HEK293T (cell line): ENCODE measurements around the gene IFIT1B.
"Not testable (repeated sequence)": the region's sequence is repeated elsewhere in the genome, so short reads cannot be mapped to it uniquely, and the experiment has no call there.

Experiments
- CTCF ChIA-PET: fragments of 350-600 bp; formaldehyde crosslinking; extraction: SDS; loops from one replicate; lab custom pipeline; 2021; ENCODE audit warnings: antibody characterized with exemption, inconsistent platforms; lab: Yijun Ruan, JAX
- POLR2A ChIA-PET: fragments of 350-600 bp; formaldehyde crosslinking; extraction: SDS; loops from one replicate; lab custom pipeline; 2020; ENCODE audit warnings: antibody characterized with exemption, inconsistent platforms; lab: Yijun Ruan, JAX
- DNase-seq: peaks from one replicate; pipeline ENCODE4 v3.0.0; 2012; ENCODE audit warnings: mixed read lengths; ENCODE audit errors: extremely low spot score
- ARNT ChIP-seq: fragments of 450-650 bp; IDR thresholded peaks from 2 replicates; pipeline ENCODE4 v1.6.1; 2017; ENCODE audit warnings: mild to moderate bottlenecking
- BHLHE40 ChIP-seq: fragments of 450-650 bp; IDR thresholded peaks from 2 replicates; pipeline ENCODE4 v1.6.1; 2016; ENCODE audit warnings: mild to moderate bottlenecking, moderate library complexity, borderline replicate concordance
- CTBP1 ChIP-seq: fragments of 450-650 bp; IDR thresholded peaks from 2 replicates; pipeline ENCODE4 v1.6.1; 2016; ENCODE audit warnings: borderline replicate concordance
- ELF4 ChIP-seq: fragments of 450-650 bp; IDR thresholded peaks from 2 replicates; pipeline ENCODE4 v1.6.1; 2017; ENCODE audit warnings: antibody characterized with exemption
- FOXA1 ChIP-seq: fragments of 450-650 bp; IDR thresholded peaks from 2 replicates; pipeline ENCODE4 v1.6.1; 2016; ENCODE audit warnings: mild to moderate bottlenecking
- FOXK2 ChIP-seq: fragments of 450-650 bp; IDR thresholded peaks from 2 replicates; pipeline ENCODE4 v1.6.1; 2016; ENCODE audit warnings: mild to moderate bottlenecking
- FOXM1 ChIP-seq: fragments of 450-650 bp; IDR thresholded peaks from 2 replicates; pipeline ENCODE4 v1.6.1; 2017; ENCODE audit warnings: mild to moderate bottlenecking, borderline replicate concordance
- HDGF ChIP-seq: fragments of 450-650 bp; IDR thresholded peaks from 2 replicates; pipeline ENCODE4 v1.6.1; 2017; ENCODE audit warnings: antibody characterized with exemption, borderline replicate concordance
- L3MBTL2 ChIP-seq: fragments of 450-650 bp; conservative IDR thresholded peaks from 2 replicates; pipeline ENCODE4 v1.6.1; 2016; ENCODE audit warnings: mild to moderate bottlenecking
- LEF1 ChIP-seq: fragments of 450-650 bp; IDR thresholded peaks from 2 replicates; pipeline ENCODE4 v1.6.1; 2017; ENCODE audit warnings: mild to moderate bottlenecking, borderline replicate concordance
- NFRKB ChIP-seq: fragments of 450-650 bp; IDR thresholded peaks from 2 replicates; pipeline ENCODE4 v1.6.1; 2016; ENCODE audit warnings: mild to moderate bottlenecking, moderate library complexity
- PKNOX1 ChIP-seq: fragments of 450-650 bp; IDR thresholded peaks from 2 replicates; pipeline ENCODE4 v1.6.1; 2016
- SP1 ChIP-seq: fragments of 450-650 bp; IDR thresholded peaks from 2 replicates; pipeline ENCODE4 v1.6.1; 2017
- SUZ12 ChIP-seq: fragments of 450-650 bp; IDR thresholded peaks from 2 replicates; pipeline ENCODE4 v1.6.1; 2016; ENCODE audit warnings: mild to moderate bottlenecking
- TARDBP ChIP-seq: fragments of 450-650 bp; IDR thresholded peaks from 2 replicates; pipeline ENCODE4 v1.6.1; 2016
- ZNF384 ChIP-seq: fragments of 450-650 bp; IDR thresholded peaks from 2 replicates; pipeline ENCODE4 v1.6.1; 2016

Gene IFIT1B

GRCh38 chr10:89347701-89348457, 30.0 kb upstream of the IFIT1B start:
- ChIA-PET CTCF (no interaction called here), POLR2A (no interaction called here)
- no peak for DNase-seq
- no peak for TF ChIP-seq BHLHE40
- no peak for TF ChIP-seq FOXM1
- TF ChIP-seq ARNT: no peak
- no peak for TF ChIP-seq LEF1
- no peak for TF ChIP-seq TARDBP
- no peak for TF ChIP-seq CTBP1
- no peak for TF ChIP-seq ZNF384
- TF ChIP-seq FOXA1: no peak
- no peak for TF ChIP-seq SUZ12
- TF ChIP-seq ELF4: no peak
- no peak for TF ChIP-seq NFRKB
- no peak for TF ChIP-seq PKNOX1
- TF ChIP-seq HDGF: no peak
- TF ChIP-seq SP1: no peak
- TF ChIP-seq FOXK2: no peak
- TF ChIP-seq L3MBTL2: no peak

GRCh38 chr10:89348481-89348880, 29.4 kb upstream of the IFIT1B start:
- TF ChIP-seq FOXM1 (no peak), LEF1 (no peak), HDGF (no peak), FOXA1 (no peak), ELF4 (no peak), L3MBTL2 (no peak), SUZ12 (no peak), ZNF384 (no peak), TARDBP (no peak), CTBP1 (no peak), SP1 (no peak)
- ChIA-PET CTCF (no interaction called here), POLR2A (no interaction called here)
- DNase-seq: no peak

- CTCF ChIA-PET: no interaction called here
- POLR2A ChIA-PET: no interaction called here
- TF ChIP-seq SUZ12 (no peak), SP1 (no peak), ARNT (no peak), PKNOX1 (no peak), L3MBTL2 (no peak), FOXM1 (no peak), FOXK2 (no peak), HDGF (no peak), CTBP1 (no peak), ELF4 (no peak), TARDBP (no peak), ZNF384 (no peak), FOXA1 (no peak), LEF1 (no peak), BHLHE40 (no peak), NFRKB (no peak)
- DNase-seq: no peak
Measured at GRCh38 chr10:89348975-89349374, 28.9 kb upstream of the IFIT1B start.

GRCh38 chr10:89350631-89351315, 27.1 kb upstream of the IFIT1B start:
- POLR2A ChIA-PET, CTCF ChIA-PET, DNase-seq: not testable (repeated sequence)

GRCh38 chr10:89351412-89351779, 26.5 kb upstream of the IFIT1B start:
- ChIA-PET CTCF (no interaction called here), POLR2A (no interaction called here)
- no peak for DNase-seq
- TF ChIP-seq PKNOX1 (no peak), CTBP1 (no peak), HDGF (no peak), SP1 (no peak), FOXK2 (no peak), L3MBTL2 (no peak), FOXM1 (no peak), TARDBP (no peak), SUZ12 (no peak), ARNT (no peak), ZNF384 (no peak), ELF4 (no peak), LEF1 (no peak)
